ENCODE results near the gene FGF11.

The FGF11 gene

GRCh38 chr17:7394452-7395191 is 44.7 kb upstream of the FGF11 start, which contains the start of gene PLSCR3:
Gene PLSCR3 (minus strand): TSS chr17:7394525. CDS start chr17:7394110, 415 bp downstream.
- Histone ChIP-seq H3K4me3 (ENCODE audit: control insufficient read depth in 1 of 7, extremely low read depth in 1 of 7, insufficient read depth in 4 of 7, low read depth in 2 of 7, low read length in 6 of 7) (peak within 1 kb of the TSS; percentile 58 to 87 (median 72)), H3K36me3 (ENCODE audit: control insufficient read depth in 4 of 4, insufficient read depth in 4 of 4, low read length in 3 of 4) (peaks cover 0 to 10% (median 2%) of the 10 kb centered on the region in 4 experiments), H3K4me1 (ENCODE audit: control extremely low read depth in 1 of 4, control insufficient read depth in 4 of 4, insufficient read depth in 4 of 4, low read length in 3 of 4) (peaks cover 0 to 19% (median 15%) of the 10 kb centered on the region in 4 experiments), H3K27me3 (replicated peaks in 2 of 5; ENCODE audit: control insufficient read depth in 4 of 5, insufficient read depth in 5 of 5, low read length in 4 of 5) (no peaks in the 10 kb centered on the region), H3K9me3 (ENCODE audit: control extremely low read depth in 1 of 5, control insufficient read depth in 4 of 5, insufficient read depth in 2 of 5, low read depth in 1 of 5, low read length in 4 of 5) (no peaks in the 10 kb centered on the region), H3K27ac (ENCODE audit: insufficient read depth in 1 of 2, low read depth in 1 of 2, low read length in 2 of 2, poor library complexity in 1 of 2, severe bottlenecking in 2 of 2) (peak within 1 kb of the TSS in 1 of 2 experiments; percentile 73)
- CTCF ChIA-PET: interaction anchor here (1.0 to 1.9 kb wide), 5 partner anchors 9 to 42 kb away, joined by 3 to 8 read pairs (median 5); partner anchors contain the start of genes TMEM256, TMEM95 and TNK1
- WGBS (ENCODE audit: insufficient coverage): 0% methylated on average over 55 of the region's 71 CpGs
- peak; percentile 64 to 83 (median 78) for DNase-seq
- POLR2A ChIA-PET: interaction anchor here (0.6 to 1.2 kb wide), 2 partner anchors 17 to 90 kb away, joined by 4 read pairs; partner anchors contain the start of gene POLR2A

- CTCF ChIA-PET: interaction anchor here (0.8 kb wide), 2 partner anchors 11 to 40 kb away, joined by 3 read pairs; partner anchors contain the start of gene NLGN2
- POLR2A ChIA-PET: no interaction called here
- H3K9me3 ChIP-seq (ENCODE audit: control extremely low read depth in 1 of 5, control insufficient read depth in 4 of 5, insufficient read depth in 2 of 5, low read depth in 1 of 5, low read length in 4 of 5): no peaks in the 10 kb centered on the region
- WGBS (ENCODE audit: insufficient coverage): 93% methylated on average over 4 of the region's 4 CpGs
- H3K4me3 ChIP-seq (ENCODE audit: control insufficient read depth in 1 of 7, extremely low read depth in 1 of 7, insufficient read depth in 4 of 7, low read depth in 2 of 7, low read length in 6 of 7): no peak overlapping the region
- no peak overlapping the region for H3K27ac ChIP-seq (ENCODE audit: insufficient read depth in 1 of 2, low read depth in 1 of 2, low read length in 2 of 2, poor library complexity in 1 of 2, severe bottlenecking in 2 of 2)
- peaks cover 0 to 19% (median 15%) of the 10 kb centered on the region in 4 experiments for H3K4me1 ChIP-seq (ENCODE audit: control extremely low read depth in 1 of 4, control insufficient read depth in 4 of 4, insufficient read depth in 4 of 4, low read length in 3 of 4)
- no peaks in the 10 kb centered on the region for H3K27me3 ChIP-seq (replicated peaks in 2 of 5; ENCODE audit: control insufficient read depth in 4 of 5, insufficient read depth in 5 of 5, low read length in 4 of 5)
- no peak for DNase-seq
- H3K36me3 ChIP-seq (ENCODE audit: control insufficient read depth in 4 of 4, insufficient read depth in 4 of 4, low read length in 3 of 4): peaks cover 0 to 3% (median 2%) of the 10 kb centered on the region in 4 experiments
Observed at GRCh38 chr17:7396147-7396546, 43.2 kb upstream of the FGF11 start.

DNA sequence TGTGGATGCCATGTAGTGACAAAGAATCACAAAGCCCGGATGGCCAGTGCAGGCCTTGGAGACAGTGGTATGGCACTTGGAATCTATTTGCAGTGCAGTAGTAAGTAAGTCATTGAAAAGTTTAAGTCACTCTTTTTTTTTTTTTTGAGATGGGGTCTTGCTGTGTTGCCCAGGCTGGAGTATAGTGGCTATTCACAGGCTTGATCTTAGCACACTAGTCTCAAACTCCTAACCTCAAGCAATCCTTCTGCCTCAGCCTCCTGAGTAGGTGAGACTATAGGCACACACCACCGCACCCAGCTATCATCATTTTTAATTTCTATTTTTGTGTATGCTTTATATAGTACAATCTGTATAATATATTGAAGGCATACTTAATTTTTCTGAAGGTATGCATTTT is 40.7 kb upstream of the FGF11 start:
- Histone ChIP-seq H3K4me3 (ENCODE audit: control insufficient read depth in 1 of 7, extremely low read depth in 1 of 7, insufficient read depth in 4 of 7, low read depth in 2 of 7, low read length in 6 of 7) (no peak overlapping the region), H3K9me3 (ENCODE audit: control extremely low read depth in 1 of 5, control insufficient read depth in 4 of 5, insufficient read depth in 2 of 5, low read depth in 1 of 5, low read length in 4 of 5) (no peaks in the 10 kb centered on the region), H3K36me3 (ENCODE audit: control insufficient read depth in 4 of 4, insufficient read depth in 4 of 4, low read length in 3 of 4) (peaks cover 0 to 4% (median 0%) of the 10 kb centered on the region in 4 experiments), H3K27me3 (replicated peaks in 2 of 5; ENCODE audit: control insufficient read depth in 4 of 5, insufficient read depth in 5 of 5, low read length in 4 of 5) (no peaks in the 10 kb centered on the region), H3K27ac (ENCODE audit: insufficient read depth in 1 of 2, low read depth in 1 of 2, low read length in 2 of 2, poor library complexity in 1 of 2, severe bottlenecking in 2 of 2) (no peak overlapping the region), H3K4me1 (ENCODE audit: control extremely low read depth in 1 of 4, control insufficient read depth in 4 of 4, insufficient read depth in 4 of 4, low read length in 3 of 4) (peaks cover 0 to 24% (median 23%) of the 10 kb centered on the region in 4 experiments)
- DNase-seq: no peak
- ChIA-PET POLR2A (no interaction called here), CTCF (interaction anchor here (0.8 to 1.2 kb wide), 3 partner anchors 8 to 44 kb away, joined by 3 read pairs; partner anchors contain the start of gene TMEM95)
- 100% methylated on average over 1 of the region's 2 CpGs for WGBS (ENCODE audit: insufficient coverage)

- Histone ChIP-seq H3K36me3 (ENCODE audit: control insufficient read depth in 4 of 4, insufficient read depth in 4 of 4, low read length in 3 of 4) (peaks cover 0 to 4% (median 0%) of the 10 kb centered on the region in 4 experiments), H3K4me1 (ENCODE audit: control extremely low read depth in 1 of 4, control insufficient read depth in 4 of 4, insufficient read depth in 4 of 4, low read length in 3 of 4) (peaks cover 0 to 28% (median 24%) of the 10 kb centered on the region in 4 experiments), H3K4me3 (ENCODE audit: control insufficient read depth in 1 of 7, extremely low read depth in 1 of 7, insufficient read depth in 4 of 7, low read depth in 2 of 7, low read length in 6 of 7) (peak overlapping the region; percentile 68 to 93 (median 85)), H3K27me3 (replicated peaks in 2 of 5; ENCODE audit: control insufficient read depth in 4 of 5, insufficient read depth in 5 of 5, low read length in 4 of 5) (peaks cover 0 to 5% (median 4%) of the 10 kb centered on the region in 5 experiments), H3K9me3 (ENCODE audit: control extremely low read depth in 1 of 5, control insufficient read depth in 4 of 5, insufficient read depth in 2 of 5, low read depth in 1 of 5, low read length in 4 of 5) (no peaks in the 10 kb centered on the region), H3K27ac (ENCODE audit: insufficient read depth in 1 of 2, low read depth in 1 of 2, low read length in 2 of 2, poor library complexity in 1 of 2, severe bottlenecking in 2 of 2) (peak overlapping the region in 1 of 2 experiments; percentile 60)
- CTCF ChIA-PET: interaction anchor here (0.6 to 2.2 kb wide), 8 partner anchors 9 to 158 kb away, joined by 3 to 7 read pairs (median 4); partner anchors contain the start of gene PLSCR3
- DNase-seq: peak in 2 of 3 donors; percentile 47 to 49
- WGBS (ENCODE audit: insufficient coverage): 27% methylated on average over 10 of the region's 16 CpGs
- POLR2A ChIA-PET: interaction anchor here (0.6 to 1.5 kb wide), 4 partner anchors 18 to 90 kb away, joined by 3 to 7 read pairs (median 6); partner anchors contain the start of gene POLR2A
Observed at GRCh38 chr17:7403043-7403726, 36.1 kb upstream of the FGF11 start.

GRCh38 chr17:7403727-7403976 is 35.7 kb upstream of the FGF11 start:
- peaks cover 0 to 5% (median 4%) of the 10 kb centered on the region in 5 experiments for H3K27me3 ChIP-seq (replicated peaks in 2 of 5; ENCODE audit: control insufficient read depth in 4 of 5, insufficient read depth in 5 of 5, low read length in 4 of 5)
- DNase-seq: peak in 1 of 3 donors; percentile 80
- peaks cover 0 to 32% (median 25%) of the 10 kb centered on the region in 4 experiments for H3K4me1 ChIP-seq (ENCODE audit: control extremely low read depth in 1 of 4, control insufficient read depth in 4 of 4, insufficient read depth in 4 of 4, low read length in 3 of 4)
- peak overlapping the region in 1 of 2 experiments; percentile 60 for H3K27ac ChIP-seq (ENCODE audit: insufficient read depth in 1 of 2, low read depth in 1 of 2, low read length in 2 of 2, poor library complexity in 1 of 2, severe bottlenecking in 2 of 2)
- WGBS (ENCODE audit: insufficient coverage): 1% methylated on average over 13 of the region's 13 CpGs
- H3K4me3 ChIP-seq (ENCODE audit: control insufficient read depth in 1 of 7, extremely low read depth in 1 of 7, insufficient read depth in 4 of 7, low read depth in 2 of 7, low read length in 6 of 7): peak overlapping the region; percentile 68 to 93 (median 85)
- ChIA-PET POLR2A (interaction anchor here (0.6 to 1.5 kb wide), 4 partner anchors 81 to 92 kb away, joined by 3 to 7 read pairs (median 6); partner anchors contain the start of gene POLR2A), CTCF (interaction anchor here (1.4 to 2.2 kb wide), 3 partner anchors 10 to 33 kb away, joined by 4 to 7 read pairs (median 5); partner anchors contain the start of gene PLSCR3)
- H3K9me3 ChIP-seq (ENCODE audit: control extremely low read depth in 1 of 5, control insufficient read depth in 4 of 5, insufficient read depth in 2 of 5, low read depth in 1 of 5, low read length in 4 of 5): no peaks in the 10 kb centered on the region
- H3K36me3 ChIP-seq (ENCODE audit: control insufficient read depth in 4 of 4, insufficient read depth in 4 of 4, low read length in 3 of 4): peaks cover 0 to 4% (median 0%) of the 10 kb centered on the region in 4 experiments

- CTCF ChIA-PET: interaction anchor here (1.4 to 2.2 kb wide), 3 partner anchors 10 to 32 kb away, joined by 4 to 7 read pairs (median 5); partner anchors contain the start of gene PLSCR3
Observed at GRCh38 chr17:7403977-7404736, 35.2 kb upstream of the FGF11 start, which contains the start of gene TMEM256. Gene TMEM256 (minus strand): TSS chr17:7404097. CDS start chr17:7404084, 13 bp downstream.

More at GRCh38 chr17:7403977-7404736, 35.2 kb upstream of the FGF11 start, which contains the start of gene TMEM256:
- Histone ChIP-seq H3K36me3 (ENCODE audit: control insufficient read depth in 4 of 4, insufficient read depth in 4 of 4, low read length in 3 of 4) (peaks cover 0 to 4% (median 0%) of the 10 kb centered on the region in 4 experiments), H3K27ac (ENCODE audit: insufficient read depth in 1 of 2, low read depth in 1 of 2, low read length in 2 of 2, poor library complexity in 1 of 2, severe bottlenecking in 2 of 2) (peak within 1 kb of the TSS in 1 of 2 experiments; percentile 70), H3K9me3 (ENCODE audit: control extremely low read depth in 1 of 5, control insufficient read depth in 4 of 5, insufficient read depth in 2 of 5, low read depth in 1 of 5, low read length in 4 of 5) (no peaks in the 10 kb centered on the region), H3K4me3 (ENCODE audit: control insufficient read depth in 1 of 7, extremely low read depth in 1 of 7, insufficient read depth in 4 of 7, low read depth in 2 of 7, low read length in 6 of 7) (peak within 1 kb of the TSS; percentile 68 to 93 (median 85)), H3K4me1 (ENCODE audit: control extremely low read depth in 1 of 4, control insufficient read depth in 4 of 4, insufficient read depth in 4 of 4, low read length in 3 of 4) (peaks cover 0 to 36% (median 25%) of the 10 kb centered on the region in 4 experiments), H3K27me3 (replicated peaks in 2 of 5; ENCODE audit: control insufficient read depth in 4 of 5, insufficient read depth in 5 of 5, low read length in 4 of 5) (peaks cover 0 to 5% (median 4%) of the 10 kb centered on the region in 5 experiments)
- POLR2A ChIA-PET: interaction anchor here (0.6 to 1.5 kb wide), 4 partner anchors 81 to 91 kb away, joined by 3 to 7 read pairs (median 6); partner anchors contain the start of gene POLR2A
- peak; percentile 98 to 99 (median 99) for DNase-seq
- 0% methylated on average over 33 of the region's 49 CpGs for WGBS (ENCODE audit: insufficient coverage)

Data from common myeloid progenitor, CD34-positive (primary cell).